NB4 (cell line): ENCODE results near the gene EIF3A.

Experiments used
- DNase-seq: peaks from one replicate; pipeline ENCODE4 v3.0.0; 2010; ENCODE audit warnings: low read depth
- H3K4me3 ChIP-seq: one replicate; pipeline ENCODE4 v1.5.1; 2011; ENCODE audit warnings: mild to moderate bottlenecking, low read depth, low read length, moderate library complexity
- CTCF ChIP-seq: IDR thresholded peaks from one replicate; pipeline ENCODE4 v1.5.1; 2012; ENCODE audit warnings: low read depth, low read length
- MYC ChIP-seq: IDR thresholded peaks from 2 replicates; pipeline ENCODE4 v1.6.1; 2011; ENCODE audit warnings: low read depth, low read length
- POLR2A ChIP-seq: IDR thresholded peaks from 2 replicates; pipeline ENCODE4 v1.6.1; 2011; ENCODE audit warnings: mild to moderate bottlenecking; ENCODE audit not compliant: insufficient read length; ENCODE audit errors: extremely low read depth
- TF ChIP-seq, protein P1 (sequence below): IDR thresholded peaks from 2 replicates; pipeline ENCODE4 v1.6.1; 2011; ENCODE audit warnings: low read depth, low read length

Gene EIF3A

GRCh38 chr10:119070395-119071165, 10.0 kb downstream of the EIF3A start:
- no peak overlapping the region for H3K4me3 ChIP-seq
- no peak for DNase-seq
- TF ChIP-seq, protein P1, sequence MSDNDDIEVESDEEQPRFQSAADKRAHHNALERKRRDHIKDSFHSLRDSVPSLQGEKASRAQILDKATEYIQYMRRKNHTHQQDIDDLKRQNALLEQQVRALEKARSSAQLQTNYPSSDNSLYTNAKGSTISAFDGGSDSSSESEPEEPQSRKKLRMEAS: no peak
- TF ChIP-seq CTCF (no peak), MYC (no peak), POLR2A (no peak)

DNA sequence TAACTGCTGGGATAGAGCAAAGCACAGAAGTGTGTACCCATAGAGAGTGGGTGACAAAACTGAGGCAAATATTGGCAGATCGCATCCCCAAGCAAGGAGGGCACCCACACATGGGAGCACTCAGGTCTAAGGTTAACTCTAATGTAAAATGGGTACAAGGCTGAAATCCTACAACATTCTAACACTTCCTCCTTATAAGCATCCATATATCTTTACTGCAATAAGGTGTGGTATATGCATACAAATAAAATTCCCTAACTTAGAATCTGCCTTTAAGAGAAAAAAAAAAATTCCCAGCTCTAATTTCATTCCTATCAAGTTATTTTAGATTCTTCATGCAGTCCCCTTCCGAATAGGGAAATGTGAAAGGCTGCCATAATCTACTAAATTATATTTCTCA, 18.7 kb downstream of the EIF3A start:
- H3K4me3 ChIP-seq: no peak overlapping the region
- DNase-seq: no peak
- no peak for TF ChIP-seq MYC
- no peak for TF ChIP-seq CTCF
- TF ChIP-seq, protein P1: no peak
- no peak for TF ChIP-seq POLR2A

DNA sequence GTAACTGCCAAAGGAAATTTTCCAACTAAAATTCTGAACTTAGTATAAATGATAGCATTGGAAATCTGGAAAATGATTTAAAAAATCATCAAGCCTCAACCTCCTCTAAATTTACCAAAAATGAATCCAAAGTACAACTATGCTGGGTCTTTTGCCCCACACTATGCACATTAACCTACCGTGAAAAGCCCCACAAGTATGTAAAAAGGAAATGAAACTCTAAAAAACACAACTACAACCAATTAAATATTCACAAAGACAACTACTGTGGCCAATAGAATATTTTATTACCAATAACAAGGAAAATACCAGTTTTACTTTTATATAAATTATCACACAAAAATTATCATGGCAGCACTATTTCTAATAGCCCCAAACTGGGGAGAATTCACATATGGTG, 19.3 kb downstream of the EIF3A start:
- H3K4me3 ChIP-seq: no peak overlapping the region
- DNase-seq: no peak
- TF ChIP-seq MYC (no peak), POLR2A (no peak), CTCF (no peak)
- TF ChIP-seq, protein P1: no peak

DNA sequence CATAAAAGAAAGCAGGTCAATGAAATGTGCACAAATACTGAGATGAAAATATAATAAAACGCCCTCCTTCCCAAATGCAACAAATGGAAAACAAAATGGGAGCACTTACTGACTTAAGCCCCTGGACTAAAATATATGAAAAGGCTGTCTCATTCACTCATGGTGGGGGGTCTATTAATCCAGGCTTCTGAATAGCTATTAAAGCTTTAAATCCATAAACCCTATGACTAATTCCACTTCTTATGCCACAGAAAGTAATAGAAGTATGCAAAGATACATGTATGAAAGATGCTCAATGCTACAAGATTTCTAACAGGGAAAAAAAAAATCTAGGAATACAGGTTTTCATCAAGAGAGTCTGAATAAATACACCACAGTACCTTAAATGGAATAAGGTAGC, 20.5 kb downstream of the EIF3A start:
- H3K4me3 ChIP-seq: no peak overlapping the region
- TF ChIP-seq MYC: no peak
- no peak for TF ChIP-seq CTCF
- TF ChIP-seq POLR2A: no peak
- TF ChIP-seq, protein P1: no peak
- no peak for DNase-seq

- TF ChIP-seq CTCF: no peak
- TF ChIP-seq MYC: no peak
- TF ChIP-seq, protein P1: no peak
- TF ChIP-seq POLR2A: no peak
- no peak for DNase-seq
- no peak overlapping the region for H3K4me3 ChIP-seq
Measured at GRCh38 chr10:119059557-119059956, 21.1 kb downstream of the EIF3A start.
